Endothelial cell of umbilical vein (primary cell): ENCODE data around the gene UBE4B.

Experiments
- EZH2 ChIP-seq: IDR thresholded peaks from 2 replicates; pipeline ENCODE4 v1.6.1; 2012; ENCODE audit warnings: borderline replicate concordance, low read depth, mild to moderate bottlenecking, moderate library complexity, low read length, inconsistent platforms; ENCODE audit not compliant: severe bottlenecking
- FOS ChIP-seq: IDR thresholded peaks from 2 replicates; pipeline ENCODE4 v1.6.1; 2011; ENCODE audit warnings: mild to moderate bottlenecking, low read length, moderate library complexity, borderline replicate concordance; ENCODE audit not compliant: insufficient read depth
- POLR2AphosphoS5 ChIP-seq: IDR thresholded peaks from 2 replicates; pipeline ENCODE4 v1.6.1; 2012; ENCODE audit warnings: low read depth, mild to moderate bottlenecking, control low read depth, low read length, moderate library complexity; ENCODE audit not compliant: insufficient read depth
- TF ChIP-seq, protein P1 (sequence below), 2 donors: IDR thresholded peaks; 1 replicate in 1 of 2; 2 replicates in 1 of 2; pipeline ENCODE4 v1.5.1; 2011; ENCODE audit warnings: low read length in 2 of 2, mild to moderate bottlenecking in 2 of 2, moderate library complexity in 2 of 2, control low read depth in 1 of 2, inconsistent platforms in 1 of 2, low read depth in 1 of 2; ENCODE audit not compliant: insufficient read depth in 1 of 2; ENCODE audit errors: extremely low read depth in 1 of 2

DNA sequence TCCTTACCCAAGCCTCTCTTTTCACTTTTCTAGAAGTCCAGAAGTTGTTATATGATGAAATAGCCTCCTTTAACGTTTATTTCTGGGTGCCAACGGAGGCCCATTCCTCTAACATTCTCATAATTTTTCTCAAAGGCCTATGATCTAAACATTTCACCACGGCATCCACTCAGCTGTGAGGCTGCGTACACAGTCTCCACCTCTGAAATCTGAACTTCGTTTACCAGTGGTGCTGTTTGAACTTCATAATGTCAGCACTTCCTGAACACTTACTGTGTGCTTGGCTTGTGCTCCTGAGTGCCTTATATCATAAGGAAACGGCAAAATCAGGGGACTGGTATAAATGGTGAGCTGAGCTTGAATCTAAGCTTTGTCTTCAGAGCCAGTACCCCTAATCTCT is 47.8 kb upstream of the UBE4B start:
- TF ChIP-seq, protein P1, sequence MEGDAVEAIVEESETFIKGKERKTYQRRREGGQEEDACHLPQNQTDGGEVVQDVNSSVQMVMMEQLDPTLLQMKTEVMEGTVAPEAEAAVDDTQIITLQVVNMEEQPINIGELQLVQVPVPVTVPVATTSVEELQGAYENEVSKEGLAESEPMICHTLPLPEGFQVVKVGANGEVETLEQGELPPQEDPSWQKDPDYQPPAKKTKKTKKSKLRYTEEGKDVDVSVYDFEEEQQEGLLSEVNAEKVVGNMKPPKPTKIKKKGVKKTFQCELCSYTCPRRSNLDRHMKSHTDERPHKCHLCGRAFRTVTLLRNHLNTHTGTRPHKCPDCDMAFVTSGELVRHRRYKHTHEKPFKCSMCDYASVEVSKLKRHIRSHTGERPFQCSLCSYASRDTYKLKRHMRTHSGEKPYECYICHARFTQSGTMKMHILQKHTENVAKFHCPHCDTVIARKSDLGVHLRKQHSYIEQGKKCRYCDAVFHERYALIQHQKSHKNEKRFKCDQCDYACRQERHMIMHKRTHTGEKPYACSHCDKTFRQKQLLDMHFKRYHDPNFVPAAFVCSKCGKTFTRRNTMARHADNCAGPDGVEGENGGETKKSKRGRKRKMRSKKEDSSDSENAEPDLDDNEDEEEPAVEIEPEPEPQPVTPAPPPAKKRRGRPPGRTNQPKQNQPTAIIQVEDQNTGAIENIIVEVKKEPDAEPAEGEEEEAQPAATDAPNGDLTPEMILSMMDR (IDR thresholded peaks at IDR 0.05; ENCODE audit: extremely low read depth in 1 of 2, insufficient read depth in 1 of 2, low read depth in 1 of 2, low read length in 2 of 2) = no peak
- no peak for TF ChIP-seq POLR2AphosphoS5
- no peak for TF ChIP-seq FOS
- no peak for TF ChIP-seq EZH2
